GM12873 (cell line): ENCODE measurements around the gene CTSA.

Experiments
- CTCF ChIP-seq: IDR thresholded peaks from 2 replicates; pipeline ENCODE4 v1.5.1; 2012; ENCODE audit warnings: low read depth, mild to moderate bottlenecking, moderate library complexity, low read length, control low read depth; ENCODE audit not compliant: insufficient read depth; ENCODE audit errors: missing control alignments

CTSA gene

DNA sequence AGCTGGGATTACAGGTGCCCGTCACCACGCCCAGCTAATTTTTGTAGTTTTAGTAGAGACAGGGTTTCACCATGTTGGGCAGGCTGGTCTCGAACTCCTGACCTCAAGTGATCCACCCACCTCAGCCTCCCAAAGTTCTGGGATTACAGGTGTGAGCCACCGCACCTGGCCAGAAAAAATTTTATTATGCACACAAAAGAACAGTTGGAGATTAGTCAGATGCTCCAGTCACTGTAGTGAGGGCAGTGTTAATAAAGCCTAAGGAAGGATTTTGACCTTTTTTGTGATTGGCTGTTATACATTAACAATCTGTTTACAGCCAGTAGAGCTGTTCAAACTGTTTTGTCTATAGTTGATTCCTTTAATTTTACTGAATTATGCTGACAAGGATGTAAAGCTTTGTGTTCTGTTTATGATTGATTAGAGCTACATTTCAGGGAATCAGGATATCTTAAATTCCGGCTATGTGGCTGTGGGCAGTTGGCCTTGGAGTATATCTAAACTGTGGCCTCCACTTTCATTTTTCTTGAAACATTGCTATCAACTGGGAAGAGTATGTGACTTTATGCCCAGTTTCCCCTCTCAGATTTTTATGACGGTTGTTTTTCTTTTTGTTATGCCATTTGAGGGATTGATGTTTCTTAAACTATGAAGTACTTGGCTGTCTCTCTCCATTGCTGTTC is 23.9 kb upstream of the CTSA start:
- no peak for TF ChIP-seq CTCF

GRCh38 chr20:45867819-45868176 is 23.3 kb upstream of the CTSA start:
- TF ChIP-seq CTCF = no peak

- TF ChIP-seq CTCF = no peak
These were observed 18.5 kb upstream of the CTSA start for GRCh38 chr20:45872626-45873025.

DNA sequence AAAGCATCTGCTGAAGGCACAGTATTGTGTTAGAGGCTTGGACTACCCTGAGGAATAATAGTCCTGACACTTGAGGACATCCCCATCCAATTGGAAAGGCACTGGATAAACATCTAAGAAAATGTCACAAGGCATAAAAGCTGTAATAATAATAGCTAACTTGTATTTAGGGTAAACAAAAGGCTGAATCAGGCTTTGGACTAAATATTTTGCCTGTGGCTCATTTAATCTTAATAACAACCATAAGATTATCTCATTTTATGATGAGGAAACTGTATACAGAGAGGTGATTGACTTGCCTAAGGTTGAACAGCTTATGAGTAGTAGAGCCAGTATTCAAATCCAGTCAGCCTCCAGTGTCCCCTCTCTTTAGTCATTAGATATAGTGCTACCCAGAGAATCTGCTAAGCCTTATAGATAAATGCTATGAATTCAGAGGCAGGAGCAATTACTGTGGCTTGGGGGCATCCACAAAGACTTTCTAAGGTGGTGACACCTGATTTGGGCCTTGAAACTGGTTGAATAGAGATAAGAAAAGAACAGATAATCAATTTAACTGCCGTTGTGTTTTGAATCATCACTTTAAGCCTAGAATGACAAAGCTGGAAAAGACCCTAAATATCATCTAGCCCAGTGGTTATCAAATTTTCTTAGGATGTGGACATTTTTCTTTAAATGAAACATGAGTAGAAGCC is 17.6 kb upstream of the CTSA start:
- TF ChIP-seq CTCF = no peak

DNA sequence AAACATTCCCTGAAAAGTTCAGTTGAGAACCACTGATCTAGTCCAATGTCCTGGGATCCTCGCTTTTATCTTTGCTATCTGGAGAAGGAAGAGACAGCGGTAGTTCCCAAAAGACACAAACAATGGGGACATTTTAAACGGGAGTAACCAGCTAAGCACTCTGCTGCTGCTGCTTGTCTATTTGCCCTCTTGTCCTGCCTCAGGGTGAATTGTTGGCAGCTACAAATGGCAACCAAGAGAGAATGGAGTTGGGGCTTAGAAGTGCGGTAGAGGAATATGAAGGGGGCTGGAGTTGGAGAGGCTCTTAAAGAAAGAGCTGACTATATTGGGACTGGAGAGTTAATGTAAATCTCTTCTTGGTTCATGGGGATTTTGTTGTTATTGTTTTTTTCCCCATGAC is 16.6 kb upstream of the CTSA start:
- TF ChIP-seq CTCF = no peak

- no peak for TF ChIP-seq CTCF
These were observed 12.9 kb upstream of the CTSA start for GRCh38 chr20:45878076-45878761.

DNA sequence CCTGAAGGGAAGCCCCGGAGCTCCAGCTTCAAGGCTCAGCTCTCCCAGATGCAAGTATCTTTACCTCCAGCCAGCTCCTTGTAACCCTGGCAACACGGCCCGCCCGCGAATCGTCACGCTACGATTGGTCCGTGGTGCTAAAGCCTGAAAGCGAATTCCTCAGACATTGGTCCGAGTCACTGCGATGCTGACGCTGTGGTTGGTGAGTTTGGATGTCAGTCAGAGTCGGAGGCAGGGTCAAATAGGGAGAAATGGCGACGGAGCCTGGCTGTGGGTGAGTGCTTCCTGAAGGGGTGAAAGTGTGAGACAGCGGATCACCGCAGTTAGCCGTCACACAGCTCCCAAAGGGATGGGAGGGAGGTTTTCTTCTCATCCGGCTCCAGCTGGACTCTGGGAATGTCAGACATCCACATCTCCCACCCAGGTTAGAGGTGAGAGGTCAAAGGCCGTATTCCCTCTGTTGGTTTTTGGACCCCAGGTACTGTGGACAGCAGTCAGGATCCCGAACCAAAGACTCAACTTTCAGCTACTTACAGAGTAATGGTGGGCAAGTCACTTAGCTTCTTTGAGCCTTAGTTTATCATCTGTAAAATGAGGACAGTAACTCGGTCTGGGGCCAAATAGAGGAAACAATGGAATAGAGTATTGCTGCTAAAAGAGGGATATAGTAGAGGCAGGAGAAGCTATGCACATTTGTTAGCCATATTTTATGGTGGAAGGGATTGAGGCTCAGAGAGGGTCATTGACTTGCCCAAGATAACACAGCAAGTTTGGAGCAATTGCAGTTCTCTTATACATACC is 9.9 kb upstream of the CTSA start, which contains the start of gene ZSWIM1:
Gene ZSWIM1, plus strand, starts transcription at position 240 of the 801 bp plus-strand sequence. CDS start 1,366 bp downstream, outside the sequence.
- no peak for TF ChIP-seq CTCF
